ACC112 (cell line): Measurements from ENCODE around the gene MTHFR.

Experiments used
- H2AFZ ChIP-seq: fragments of 200-600 bp; sonication (generic); one replicate; pipeline ENCODE4 v1.6.0; 2017; ENCODE audit warnings: antibody characterized with exemption, low read length; ENCODE audit not compliant: unreplicated experiment
- H3K27ac ChIP-seq: fragments of 200-600 bp; sonication (generic); 2 replicates; pipeline ENCODE4 v1.5.1; 2014; ENCODE audit warnings: low read depth, mild to moderate bottlenecking, antibody characterized with exemption, low read length, moderate library complexity
- H3K27me3 ChIP-seq: fragments of 200-600 bp; sonication (generic); 2 replicates; pipeline ENCODE4 v1.6.1; 2014; ENCODE audit warnings: mild to moderate bottlenecking, antibody characterized with exemption, low read length, moderate library complexity, mixed read lengths; ENCODE audit not compliant: insufficient read depth
- H3K36me3 ChIP-seq: fragments of 200-600 bp; sonication (generic); 2 replicates; pipeline ENCODE4 v1.6.1; 2016; ENCODE audit warnings: mild to moderate bottlenecking, antibody characterized with exemption, low read length, moderate library complexity, mixed read lengths; ENCODE audit not compliant: insufficient read depth
- H3K4me1 ChIP-seq: fragments of 200-600 bp; sonication (generic); one replicate; pipeline ENCODE4 v1.6.1; 2016; ENCODE audit warnings: low read length, mixed read lengths; ENCODE audit not compliant: insufficient read depth, unreplicated experiment, control insufficient read depth
- H3K4me3 ChIP-seq: fragments of 200-600 bp; sonication (generic); 2 replicates; pipeline ENCODE4 v1.5.1; 2014; ENCODE audit warnings: mild to moderate bottlenecking, low read depth, low read length
- H3K79me2 ChIP-seq: fragments of 200-600 bp; sonication (generic); one replicate; pipeline ENCODE4 v1.6.0; 2016; ENCODE audit warnings: low read length; ENCODE audit not compliant: control insufficient read depth, unreplicated experiment, insufficient read depth

The MTHFR gene

GRCh38 chr1:11788549-11789053 is 17.2 kb downstream of the MTHFR start:
- Histone ChIP-seq H3K27ac (no peak overlapping the region), H3K27me3 (no peaks in the 10 kb centered on the region), H2AFZ (no peak overlapping the region), H3K4me1 (peaks cover 28% of the 10 kb centered on the region), H3K79me2 (no peaks in the 10 kb centered on the region), H3K4me3 (no peak overlapping the region), H3K36me3 (no peaks in the 10 kb centered on the region)

GRCh38 chr1:11787804-11788436 is 17.8 kb downstream of the MTHFR start:
- H3K4me3 ChIP-seq = no peak overlapping the region
- H2AFZ ChIP-seq = no peak overlapping the region
- H3K4me1 ChIP-seq = peaks cover 28% of the 10 kb centered on the region
- no peaks in the 10 kb centered on the region for H3K27me3 ChIP-seq
- H3K79me2 ChIP-seq = no peaks in the 10 kb centered on the region
- no peaks in the 10 kb centered on the region for H3K36me3 ChIP-seq
- H3K27ac ChIP-seq = no peak overlapping the region

GRCh38 chr1:11787251-11787803 is 18.4 kb downstream of the MTHFR start:
- no peak overlapping the region for H3K4me3 ChIP-seq
- H3K36me3 ChIP-seq = no peaks in the 10 kb centered on the region
- H3K4me1 ChIP-seq = peaks cover 28% of the 10 kb centered on the region
- H3K27me3 ChIP-seq = no peaks in the 10 kb centered on the region
- no peak overlapping the region; the same call in 1 of the 2 replicates for H3K27ac ChIP-seq
- no peak overlapping the region for H2AFZ ChIP-seq
- no peaks in the 10 kb centered on the region for H3K79me2 ChIP-seq

- no peak overlapping the region for H3K4me3 ChIP-seq
- peaks cover 26% of the 10 kb centered on the region for H3K4me1 ChIP-seq
- no peak overlapping the region for H2AFZ ChIP-seq
- no peaks in the 10 kb centered on the region for H3K36me3 ChIP-seq
- no peaks in the 10 kb centered on the region for H3K79me2 ChIP-seq
- H3K27me3 ChIP-seq = no peaks in the 10 kb centered on the region
- no peak overlapping the region for H3K27ac ChIP-seq
Measured at GRCh38 chr1:11786168-11786567, 19.6 kb downstream of the MTHFR start.

GRCh38 chr1:11784993-11785769 is 20.6 kb downstream of the MTHFR start:
- no peak overlapping the region for H3K4me3 ChIP-seq
- no peaks in the 10 kb centered on the region for H3K36me3 ChIP-seq
- H3K79me2 ChIP-seq = no peaks in the 10 kb centered on the region
- H3K27ac ChIP-seq = no peak overlapping the region
- no peaks in the 10 kb centered on the region for H3K27me3 ChIP-seq
- H2AFZ ChIP-seq = no peak overlapping the region
- peaks cover 16% of the 10 kb centered on the region for H3K4me1 ChIP-seq

GRCh38 chr1:11784256-11784992 is 21.3 kb downstream of the MTHFR start:
- H3K27me3 ChIP-seq = no peaks in the 10 kb centered on the region
- H2AFZ ChIP-seq = no peak overlapping the region
- H3K27ac ChIP-seq = no peak overlapping the region
- H3K4me3 ChIP-seq = no peak overlapping the region
- H3K79me2 ChIP-seq = no peaks in the 10 kb centered on the region
- no peaks in the 10 kb centered on the region for H3K36me3 ChIP-seq
- H3K4me1 ChIP-seq = peaks cover 13% of the 10 kb centered on the region

GRCh38 chr1:11783556-11783955 is 22.2 kb downstream of the MTHFR start:
- peaks cover 13% of the 10 kb centered on the region for H3K4me1 ChIP-seq
- H3K27ac ChIP-seq = no peak overlapping the region

GRCh38 chr1:11782127-11782708 is 23.5 kb downstream of the MTHFR start:
- no peaks in the 10 kb centered on the region for H3K79me2 ChIP-seq
- H3K4me1 ChIP-seq = peaks cover 4% of the 10 kb centered on the region
- H3K27me3 ChIP-seq = no peaks in the 10 kb centered on the region
- no peak overlapping the region for H2AFZ ChIP-seq
- H3K27ac ChIP-seq = no peak overlapping the region
- H3K4me3 ChIP-seq = no peak overlapping the region
- H3K36me3 ChIP-seq = no peaks in the 10 kb centered on the region

More at GRCh38 chr1:11783556-11783955, 22.2 kb downstream of the MTHFR start:
- Histone ChIP-seq H3K4me3 (no peak overlapping the region), H3K79me2 (no peaks in the 10 kb centered on the region), H2AFZ (no peak overlapping the region), H3K36me3 (no peaks in the 10 kb centered on the region), H3K27me3 (no peaks in the 10 kb centered on the region)

- Histone ChIP-seq H3K79me2 (no peaks in the 10 kb centered on the region), H3K27ac (no peak overlapping the region), H3K4me1 (no peaks in the 10 kb centered on the region), H2AFZ (no peak overlapping the region), H3K4me3 (no peak overlapping the region), H3K27me3 (no peaks in the 10 kb centered on the region), H3K36me3 (no peaks in the 10 kb centered on the region)
Measured at GRCh38 chr1:11781297-11781696, 24.5 kb downstream of the MTHFR start.
